Upper lobe of left lung (tissue), 6 donors: ENCODE results near the gene DGKZ. TPM values are rescaled to one million over a fixed set of nuclear protein-coding genes. Genes with fewer than 3 reads are reported as not detected.

Source experiments
- ATAC-seq, 2 donors: fragments of 200-7000 bp; cut with Tn5 transposase; one replicate each; pipeline ENCODE4 v1.9.1; 2022; ENCODE audit warnings: mild to moderate bottlenecking in 2 of 2, moderate library complexity in 2 of 2; ENCODE audit not compliant: low FRiP score in 2 of 2
- DNase-seq, 2 donors: peaks; one replicate each; pipeline ENCODE4 v3.0.0-alpha.2; 2019 to 2020
- H3K27ac ChIP-seq, 4 donors: fragments of 200-600 bp; sonication (generic); one replicate each; pipeline ENCODE4 v1.5.1; 2016 to 2019
- H3K27me3 ChIP-seq, 4 donors: fragments of 200-600 bp; sonication (generic); one replicate each; pipeline ENCODE4 v1.5.1; 2017 to 2019
- H3K36me3 ChIP-seq, 4 donors: fragments of 200-600 bp; sonication (generic); one replicate each; pipeline ENCODE4 v1.5.1; 2016 to 2019
- H3K4me1 ChIP-seq, 4 donors: fragments of 200-600 bp; sonication (generic); one replicate each; pipeline ENCODE4 v1.5.1; 2018 to 2019
- H3K4me3 ChIP-seq, 4 donors: fragments of 200-600 bp; sonication (generic); one replicate each; pipeline ENCODE4 v1.5.1; 2017 to 2019; ENCODE audit warnings: mild to moderate bottlenecking in 2 of 4, moderate library complexity in 1 of 4
- H3K9me3 ChIP-seq, 4 donors: fragments of 200-600 bp; sonication (generic); one replicate each; pipeline ENCODE4 v1.5.1; 2018 to 2019
- CTCF ChIP-seq, 6 experiments: fragments of 450-650 bp in 4 of 6; fragments of 200-600 bp in 2 of 6; sonication (generic) in 2 of 6; IDR thresholded peaks; one replicate each; pipeline ENCODE4 v1.5.1; 2016 to 2019; ENCODE audit warnings: antibody characterized with exemption in 6 of 6
- EP300 ChIP-seq, 4 donors: sonication (generic); formaldehyde crosslinking; IDR thresholded peaks; one replicate each; pipeline ENCODE4 v1.5.1; 2017; ENCODE audit warnings: antibody characterized with exemption in 4 of 4, control low read depth in 2 of 4
- POLR2A ChIP-seq, 4 donors: fragments of 450-650 bp; IDR thresholded peaks; one replicate each; pipeline ENCODE4 v1.5.1; 2016 to 2017; ENCODE audit warnings: antibody characterized with exemption in 4 of 4, mild to moderate bottlenecking in 2 of 4
- POLR2AphosphoS5 ChIP-seq, 2 donors: sonication (generic); formaldehyde crosslinking; IDR thresholded peaks; one replicate each; pipeline ENCODE4 v1.5.1; 2017; ENCODE audit warnings: antibody characterized with exemption in 2 of 2
- WGBS, 2 donors: methylation state at CpG; one replicate each; pipeline ENCODE4 v1.1.5; 2017 to 2018; 5-methylcytosine and 5-hydroxymethylcytosine counted together
- total RNA-seq, 6 donors: library from RNA; depleted of rRNA in 4 of 6; stranded (reverse); fragments of >200 nt in 4 of 6; gene quantifications; one replicate each; pipeline versions ENCODE4 v1.1.0 to v1.2.1, GENCODE V29; 2016 to 2021
- donor health status: DM: no; HTN: no; CAD: no; lungs with moderate emphysema.
- donor health status: DM: no; HTN: yes; CAD: no; lungs with severe emphysema.

Gene DGKZ
- total RNA-seq, 6 donors from 2014 or later, result 55.1 to 145 (median 65.5) TPM

GRCh38 chr11:46374815-46375214, 27.6 kb downstream of the DGKZ start:
- TF ChIP-seq POLR2A (IDR thresholded peaks at IDR 0.05), result no peak
- no peak for TF ChIP-seq CTCF (IDR thresholded peaks at IDR 0.05)
- no peak for TF ChIP-seq EP300 (IDR thresholded peaks at IDR 0.05)
- TF ChIP-seq POLR2AphosphoS5 (IDR thresholded peaks at IDR 0.05), result no peak
- Histone ChIP-seq H3K27me3 (no peaks in the 10 kb centered on the region), H3K9me3 (no peaks in the 10 kb centered on the region), H3K36me3 (peaks cover 6 to 85% (median 74%) of the 10 kb centered on the region in 4 donors), H3K27ac (no peak overlapping the region), H3K4me3 (no peak overlapping the region), H3K4me1 (peaks cover 3 to 16% (median 9%) of the 10 kb centered on the region in 4 donors)
- 85 to 91% methylated on average over 14 to 15 of the region's 15 CpGs for WGBS, 2 donors
- ATAC-seq (no peak), DNase-seq (peak in 1 of 2 donors; percentile 57)

DNA sequence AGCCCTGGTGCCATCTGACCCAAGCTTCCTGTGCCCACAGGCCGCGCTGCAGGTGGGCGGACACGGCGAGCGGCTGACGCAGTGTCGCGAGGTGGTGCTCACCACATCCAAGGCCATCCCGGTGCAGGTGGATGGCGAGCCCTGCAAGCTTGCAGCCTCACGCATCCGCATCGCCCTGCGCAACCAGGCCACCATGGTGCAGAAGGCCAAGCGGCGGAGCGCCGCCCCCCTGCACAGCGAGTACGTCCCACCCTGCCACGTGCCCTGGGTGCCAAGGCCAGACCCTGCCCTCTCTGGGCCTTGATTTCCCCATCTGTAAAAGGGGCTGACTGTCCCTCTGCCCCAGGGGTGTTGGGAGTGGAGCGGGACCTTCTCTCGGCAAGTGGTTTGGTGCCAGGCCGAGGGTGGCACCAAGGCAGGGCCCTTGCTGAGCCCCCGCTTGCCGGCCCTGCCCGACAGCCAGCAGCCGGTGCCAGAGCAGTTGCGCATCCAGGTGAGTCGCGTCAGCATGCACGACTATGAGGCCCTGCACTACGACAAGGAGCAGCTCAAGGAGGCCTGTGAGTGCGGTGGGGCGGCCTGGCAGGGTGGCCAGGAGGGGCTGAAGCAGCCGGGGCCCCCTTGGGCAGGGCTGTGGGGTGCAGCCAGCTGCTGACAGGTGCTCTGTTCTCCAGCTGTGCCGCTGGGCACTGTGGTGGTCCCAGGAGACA, 28.3 kb downstream of the DGKZ start:
- TF ChIP-seq CTCF (IDR thresholded peaks at IDR 0.05), result no peak
- TF ChIP-seq EP300 (IDR thresholded peaks at IDR 0.05), result no peak
- TF ChIP-seq POLR2AphosphoS5 (IDR thresholded peaks at IDR 0.05), result no peak
- no peak for TF ChIP-seq POLR2A (IDR thresholded peaks at IDR 0.05)
- H3K4me3 ChIP-seq, result no peak overlapping the region
- peaks cover 6 to 78% (median 66%) of the 10 kb centered on the region in 4 donors for H3K36me3 ChIP-seq
- peaks cover 9 to 17% (median 12%) of the 10 kb centered on the region in 4 donors for H3K4me1 ChIP-seq
- no peak overlapping the region for H3K27ac ChIP-seq
- H3K9me3 ChIP-seq, result no peaks in the 10 kb centered on the region
- ATAC-seq, result no peak
- H3K27me3 ChIP-seq, result no peaks in the 10 kb centered on the region
- DNase-seq, result peak in 1 of 2 donors; percentile 80
- 98% methylated on average over 16 to 38 of the region's 38 CpGs for WGBS, 2 donors

GRCh38 chr11:46376258-46377050, 29.2 kb downstream of the DGKZ start:
- H3K27me3 ChIP-seq, result no peaks in the 10 kb centered on the region
- 92 to 93% methylated on average over 10 to 19 of the region's 19 CpGs for WGBS, 2 donors
- H3K4me1 ChIP-seq, result peaks cover 9 to 22% (median 16%) of the 10 kb centered on the region in 4 donors
- H3K9me3 ChIP-seq, result no peaks in the 10 kb centered on the region
- H3K4me3 ChIP-seq, result no peak overlapping the region
- TF ChIP-seq EP300 (IDR thresholded peaks at IDR 0.05), result no peak
- no peak for TF ChIP-seq POLR2AphosphoS5 (IDR thresholded peaks at IDR 0.05)
- TF ChIP-seq POLR2A (IDR thresholded peaks at IDR 0.05), result no peak
- no peak for TF ChIP-seq CTCF (IDR thresholded peaks at IDR 0.05)
- no peak overlapping the region for H3K27ac ChIP-seq
- ATAC-seq, result no peak
- no peak for DNase-seq
- peaks cover 6 to 70% (median 57%) of the 10 kb centered on the region in 4 donors for H3K36me3 ChIP-seq

DNA sequence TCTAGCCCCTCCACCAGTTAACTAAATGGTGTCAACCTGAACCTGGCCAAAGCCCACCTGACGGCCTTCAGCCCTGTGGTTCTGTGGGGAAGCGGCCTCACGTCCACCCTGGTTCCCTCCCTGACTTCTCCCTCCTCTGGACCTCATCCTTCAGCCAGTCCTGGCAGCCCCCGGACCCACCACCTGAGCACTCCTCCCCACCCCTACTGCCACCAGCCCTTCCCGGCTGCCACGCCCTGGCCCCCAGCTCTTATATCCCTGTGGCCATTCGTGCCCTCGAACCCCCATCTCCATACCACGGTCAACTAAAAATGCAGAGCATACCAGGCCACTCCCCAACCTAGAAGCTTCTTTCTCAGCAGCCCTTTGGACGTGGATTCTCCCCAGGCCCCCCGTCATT, 30.0 kb downstream of the DGKZ start:
- peak in 1 of 2 donors; percentile 38 for DNase-seq
- 96 to 97% methylated on average over 10 to 11 of the region's 11 CpGs for WGBS, 2 donors
- TF ChIP-seq POLR2A (IDR thresholded peaks at IDR 0.05) (no peak), POLR2AphosphoS5 (IDR thresholded peaks at IDR 0.05) (no peak), EP300 (IDR thresholded peaks at IDR 0.05) (no peak), CTCF (IDR thresholded peaks at IDR 0.05) (no peak)
- Histone ChIP-seq H3K4me3 (no peak overlapping the region), H3K36me3 (peaks cover 6 to 62% (median 50%) of the 10 kb centered on the region in 4 donors), H3K27ac (no peak overlapping the region), H3K9me3 (no peaks in the 10 kb centered on the region), H3K4me1 (peaks cover 15 to 30% (median 23%) of the 10 kb centered on the region in 4 donors), H3K27me3 (peaks cover 0 to 8% (median 1%) of the 10 kb centered on the region in 4 donors)
- no peak for ATAC-seq
